ENCODE results near the gene PERM1. TPM values are rescaled to one million over a fixed set of nuclear protein-coding genes. Genes with fewer than 3 reads are reported as not detected.

The PERM1 gene
- total and polyA plus RNA-seq, 2 of the 8 experiments (the other 6 are each of a cell fraction or from before 2014, with no cell fraction given), result not detected

- no peak for TF ChIP-seq TCF12 (IDR thresholded peaks at IDR 0.05; ENCODE audit: low read depth, low read length)
These were observed 2.2 kb downstream of the PERM1 start (continued) for GRCh38 chr1:979744-980072.
